Endothelial cell of umbilical vein (primary cell): ENCODE measurements around the gene MYPN.

Experiments
- EZH2 ChIP-seq: IDR thresholded peaks from 2 replicates; pipeline ENCODE4 v1.6.1; 2012; ENCODE audit warnings: borderline replicate concordance, low read depth, mild to moderate bottlenecking, moderate library complexity, low read length, inconsistent platforms; ENCODE audit not compliant: severe bottlenecking
- FOS ChIP-seq: IDR thresholded peaks from 2 replicates; pipeline ENCODE4 v1.6.1; 2011; ENCODE audit warnings: mild to moderate bottlenecking, low read length, moderate library complexity, borderline replicate concordance; ENCODE audit not compliant: insufficient read depth
- TF ChIP-seq, protein P1 (sequence below), 2 donors: IDR thresholded peaks; 1 replicate in 1 of 2; 2 replicates in 1 of 2; pipeline ENCODE4 v1.5.1; 2011; ENCODE audit warnings: low read length in 2 of 2, mild to moderate bottlenecking in 2 of 2, moderate library complexity in 2 of 2, control low read depth in 1 of 2, inconsistent platforms in 1 of 2, low read depth in 1 of 2; ENCODE audit not compliant: insufficient read depth in 1 of 2; ENCODE audit errors: extremely low read depth in 1 of 2

DNA sequence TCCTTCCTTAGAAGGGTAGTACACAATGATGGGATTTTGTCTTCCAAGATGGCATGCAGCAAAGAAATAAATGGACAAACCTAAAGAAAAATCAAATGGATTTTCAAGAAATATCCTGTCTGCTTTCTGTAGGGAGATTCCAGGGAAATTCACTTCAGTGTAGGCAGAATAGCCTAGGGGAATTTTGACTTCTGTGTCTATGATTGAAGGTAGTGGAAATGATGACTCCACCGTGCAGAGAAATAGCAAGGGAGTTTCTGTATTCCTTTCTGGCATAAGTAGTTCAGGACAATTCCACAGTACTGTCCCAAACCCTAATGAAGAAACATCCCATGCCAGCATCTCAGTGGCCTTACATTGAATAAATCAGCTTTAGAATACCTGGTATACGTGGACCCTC, 113.1 kb downstream of the MYPN start:
- TF ChIP-seq, protein P1, sequence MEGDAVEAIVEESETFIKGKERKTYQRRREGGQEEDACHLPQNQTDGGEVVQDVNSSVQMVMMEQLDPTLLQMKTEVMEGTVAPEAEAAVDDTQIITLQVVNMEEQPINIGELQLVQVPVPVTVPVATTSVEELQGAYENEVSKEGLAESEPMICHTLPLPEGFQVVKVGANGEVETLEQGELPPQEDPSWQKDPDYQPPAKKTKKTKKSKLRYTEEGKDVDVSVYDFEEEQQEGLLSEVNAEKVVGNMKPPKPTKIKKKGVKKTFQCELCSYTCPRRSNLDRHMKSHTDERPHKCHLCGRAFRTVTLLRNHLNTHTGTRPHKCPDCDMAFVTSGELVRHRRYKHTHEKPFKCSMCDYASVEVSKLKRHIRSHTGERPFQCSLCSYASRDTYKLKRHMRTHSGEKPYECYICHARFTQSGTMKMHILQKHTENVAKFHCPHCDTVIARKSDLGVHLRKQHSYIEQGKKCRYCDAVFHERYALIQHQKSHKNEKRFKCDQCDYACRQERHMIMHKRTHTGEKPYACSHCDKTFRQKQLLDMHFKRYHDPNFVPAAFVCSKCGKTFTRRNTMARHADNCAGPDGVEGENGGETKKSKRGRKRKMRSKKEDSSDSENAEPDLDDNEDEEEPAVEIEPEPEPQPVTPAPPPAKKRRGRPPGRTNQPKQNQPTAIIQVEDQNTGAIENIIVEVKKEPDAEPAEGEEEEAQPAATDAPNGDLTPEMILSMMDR (IDR thresholded peaks at IDR 0.05; ENCODE audit: extremely low read depth in 1 of 2, insufficient read depth in 1 of 2, low read depth in 1 of 2, low read length in 2 of 2) = no peak
- TF ChIP-seq FOS = no peak
- no peak for TF ChIP-seq EZH2
